DND-41 (cell line): Measurements from ENCODE around the gene CNDP2.

ENCODE experiments used
- ATAC-seq: fragments of 200-7000 bp; cut with Tn5 transposase; 3 replicates; pipeline ENCODE4 v1.9.1; 2021; ENCODE audit warnings: low read depth; ENCODE audit not compliant: insufficient read depth
- DNase-seq: peaks from one replicate; pipeline ENCODE4 v3.0.0-alpha.2; 2020
- H2AFZ ChIP-seq: 2 replicates; pipeline ENCODE4 v1.6.0; 2012; ENCODE audit warnings: low read depth, low read length
- H3K27ac ChIP-seq: 2 replicates; pipeline ENCODE4 v1.5.1; 2012; ENCODE audit warnings: low read length, inconsistent platforms
- H3K27me3 ChIP-seq: fragments of 200-600 bp; sonication (generic); 2 replicates; pipeline ENCODE4 v1.6.0; 2012; ENCODE audit warnings: low read length, mild to moderate bottlenecking, inconsistent platforms; ENCODE audit not compliant: insufficient read depth, poor library complexity
- H3K36me3 ChIP-seq: 2 replicates; pipeline ENCODE4 v1.5.1; 2012; ENCODE audit warnings: low read length, inconsistent platforms; ENCODE audit not compliant: insufficient read depth
- H3K4me1 ChIP-seq: 2 replicates; pipeline ENCODE4 v1.5.1; 2012; ENCODE audit warnings: mild to moderate bottlenecking, low read length; ENCODE audit not compliant: insufficient read depth
- H3K4me2 ChIP-seq: 2 replicates; pipeline ENCODE4 v1.6.0; 2012; ENCODE audit warnings: mild to moderate bottlenecking, moderate library complexity, low read length, inconsistent platforms; ENCODE audit not compliant: insufficient read depth
- H3K4me3 ChIP-seq, 2 experiments: fragments of 200-600 bp in 1 of 2; shearing (Covaris generic) in 1 of 2; 2 replicates each; pipeline ENCODE4 v1.5.1; 2012 to 2016; ENCODE audit warnings: inconsistent platforms in 2 of 2, low read length in 2 of 2, mild to moderate bottlenecking in 2 of 2, low read depth in 1 of 2, moderate library complexity in 1 of 2
- H3K79me2 ChIP-seq: 2 replicates; pipeline ENCODE4 v1.6.0; 2012; ENCODE audit warnings: low read length, inconsistent platforms; ENCODE audit not compliant: insufficient read depth
- H3K9ac ChIP-seq: 2 replicates; pipeline ENCODE4 v1.6.0; 2012; ENCODE audit warnings: low read depth, mild to moderate bottlenecking, inconsistent platforms, low read length, moderate library complexity
- H3K9me3 ChIP-seq: 2 replicates; pipeline ENCODE4 v1.5.1; 2012; ENCODE audit warnings: low read length, moderate library complexity, mild to moderate bottlenecking, inconsistent platforms; ENCODE audit not compliant: insufficient read depth, severe bottlenecking
- H4K20me1 ChIP-seq: 2 replicates; pipeline ENCODE4 v1.6.0; 2012; ENCODE audit warnings: low read length; ENCODE audit not compliant: insufficient read depth
- EZH2 ChIP-seq: IDR thresholded peaks from 3 replicates; pipeline ENCODE4 v1.6.1; 2012; ENCODE audit warnings: borderline replicate concordance, low read depth, mild to moderate bottlenecking, moderate library complexity, low read length, inconsistent platforms; ENCODE audit not compliant: severe bottlenecking
- TF ChIP-seq, protein P1 (sequence below): IDR thresholded peaks from 2 replicates; pipeline ENCODE4 v1.5.1; 2012; ENCODE audit warnings: borderline replicate concordance, low read length, moderate library complexity, mild to moderate bottlenecking; ENCODE audit not compliant: poor library complexity, severe bottlenecking; ENCODE audit errors: extremely low read depth

Gene CNDP2

DNA sequence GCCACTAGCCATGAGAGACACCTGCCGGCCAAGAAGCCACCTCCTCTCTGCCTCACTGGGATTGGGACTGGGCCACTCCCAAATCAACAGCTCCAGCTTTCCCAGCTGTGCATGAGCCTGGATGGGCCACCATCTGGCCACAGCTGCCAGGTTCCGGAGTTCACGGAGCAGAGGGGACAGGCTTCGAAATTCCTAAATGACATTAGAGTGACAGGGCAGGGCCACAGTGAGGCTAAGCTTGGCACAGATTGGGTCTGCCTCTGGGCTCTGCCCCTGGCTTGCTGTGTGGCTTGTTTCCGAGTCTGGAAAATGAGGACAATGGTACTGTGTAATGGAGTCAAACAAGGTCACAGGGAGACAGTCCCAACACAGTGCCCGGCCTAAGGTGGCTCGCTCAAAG is 45.5 kb upstream of the CNDP2 start:
- Histone ChIP-seq H3K4me2 (no peak overlapping the region), H3K36me3 (no peaks in the 10 kb centered on the region), H2AFZ (no peak overlapping the region), H3K79me2 (no peaks in the 10 kb centered on the region), H3K27ac (no peak overlapping the region), H4K20me1 (no peaks in the 10 kb centered on the region), H3K4me1 (no peaks in the 10 kb centered on the region), H3K9ac (no peak overlapping the region), H3K4me3 (no peak overlapping the region), H3K9me3 (no peaks in the 10 kb centered on the region), H3K27me3 (peaks cover 7% of the 10 kb centered on the region)
- ATAC-seq (no peak), DNase-seq (no peak)
- TF ChIP-seq EZH2, result no peak
- TF ChIP-seq, protein P1, sequence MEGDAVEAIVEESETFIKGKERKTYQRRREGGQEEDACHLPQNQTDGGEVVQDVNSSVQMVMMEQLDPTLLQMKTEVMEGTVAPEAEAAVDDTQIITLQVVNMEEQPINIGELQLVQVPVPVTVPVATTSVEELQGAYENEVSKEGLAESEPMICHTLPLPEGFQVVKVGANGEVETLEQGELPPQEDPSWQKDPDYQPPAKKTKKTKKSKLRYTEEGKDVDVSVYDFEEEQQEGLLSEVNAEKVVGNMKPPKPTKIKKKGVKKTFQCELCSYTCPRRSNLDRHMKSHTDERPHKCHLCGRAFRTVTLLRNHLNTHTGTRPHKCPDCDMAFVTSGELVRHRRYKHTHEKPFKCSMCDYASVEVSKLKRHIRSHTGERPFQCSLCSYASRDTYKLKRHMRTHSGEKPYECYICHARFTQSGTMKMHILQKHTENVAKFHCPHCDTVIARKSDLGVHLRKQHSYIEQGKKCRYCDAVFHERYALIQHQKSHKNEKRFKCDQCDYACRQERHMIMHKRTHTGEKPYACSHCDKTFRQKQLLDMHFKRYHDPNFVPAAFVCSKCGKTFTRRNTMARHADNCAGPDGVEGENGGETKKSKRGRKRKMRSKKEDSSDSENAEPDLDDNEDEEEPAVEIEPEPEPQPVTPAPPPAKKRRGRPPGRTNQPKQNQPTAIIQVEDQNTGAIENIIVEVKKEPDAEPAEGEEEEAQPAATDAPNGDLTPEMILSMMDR, result no peak

DNA sequence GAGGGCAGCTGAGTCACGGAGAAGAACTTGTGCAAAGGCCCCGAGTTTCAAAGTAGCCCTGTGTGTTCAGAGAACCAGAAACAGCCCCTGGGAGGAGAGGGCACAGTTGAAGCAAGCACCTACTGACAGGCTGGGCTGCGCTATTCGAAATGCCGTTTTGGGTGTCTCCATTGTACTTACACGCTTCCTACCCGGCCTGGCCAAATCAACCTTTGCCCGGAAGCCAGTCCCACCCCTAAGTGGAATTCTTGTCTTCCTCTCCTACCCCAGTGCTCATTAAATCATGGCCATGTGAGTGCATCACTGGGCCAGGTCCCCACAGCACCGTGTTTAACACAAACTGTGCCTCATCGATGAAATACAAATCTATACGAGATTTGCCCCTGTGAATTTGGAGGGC is 45.0 kb upstream of the CNDP2 start:
- no peak overlapping the region for H3K4me2 ChIP-seq
- H3K9ac ChIP-seq, result no peak overlapping the region
- no peak overlapping the region for H2AFZ ChIP-seq
- no peaks in the 10 kb centered on the region for H3K9me3 ChIP-seq
- H3K4me1 ChIP-seq, result no peaks in the 10 kb centered on the region
- TF ChIP-seq, protein P1, result no peak
- TF ChIP-seq EZH2, result no peak
- H3K36me3 ChIP-seq, result no peaks in the 10 kb centered on the region
- ATAC-seq (no peak), DNase-seq (no peak)
- no peak overlapping the region for H3K4me3 ChIP-seq
- H3K79me2 ChIP-seq, result no peaks in the 10 kb centered on the region
- peaks cover 7% of the 10 kb centered on the region for H3K27me3 ChIP-seq
- H4K20me1 ChIP-seq, result no peaks in the 10 kb centered on the region
- H3K27ac ChIP-seq, result no peak overlapping the region

DNA sequence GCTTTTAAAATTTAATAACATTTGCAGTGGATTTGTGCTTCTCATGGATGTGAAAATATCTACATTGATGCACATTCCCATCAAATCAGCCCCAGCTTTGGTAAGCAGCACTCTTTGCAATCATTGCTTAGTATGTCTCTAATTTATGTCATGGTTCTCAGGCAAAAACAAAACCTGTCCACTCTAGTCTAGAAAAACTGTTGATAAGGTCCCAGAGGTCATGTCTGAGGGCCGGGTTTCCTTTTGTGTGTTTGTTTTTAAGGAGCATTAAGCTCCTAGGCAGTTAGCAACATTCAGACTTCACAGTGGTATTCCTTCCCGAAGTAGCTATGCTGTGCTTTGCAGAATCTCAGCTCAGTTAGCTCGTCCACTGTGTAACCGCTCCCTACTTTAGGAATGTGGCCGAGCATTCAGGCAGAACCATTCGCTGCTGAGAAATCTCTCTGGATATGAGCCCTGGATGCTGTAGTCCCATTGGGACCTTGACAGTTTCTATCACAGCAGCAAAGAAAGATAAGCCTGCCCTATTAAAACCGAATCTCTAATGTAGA is 43.1 kb upstream of the CNDP2 start:
- no peak overlapping the region for H3K4me2 ChIP-seq
- no peaks in the 10 kb centered on the region for H3K9me3 ChIP-seq
- ATAC-seq, result no peak
- peaks cover 7% of the 10 kb centered on the region for H3K27me3 ChIP-seq
- no peaks in the 10 kb centered on the region for H3K4me1 ChIP-seq
- H3K36me3 ChIP-seq, result no peaks in the 10 kb centered on the region
- H2AFZ ChIP-seq, result no peak overlapping the region
- H3K4me3 ChIP-seq, result no peak overlapping the region
- H3K9ac ChIP-seq, result no peak overlapping the region
- no peak for TF ChIP-seq EZH2
- TF ChIP-seq, protein P1, result no peak
- no peaks in the 10 kb centered on the region for H3K79me2 ChIP-seq
- no peak overlapping the region for H3K27ac ChIP-seq
- no peak for DNase-seq
- H4K20me1 ChIP-seq, result no peaks in the 10 kb centered on the region

DNA sequence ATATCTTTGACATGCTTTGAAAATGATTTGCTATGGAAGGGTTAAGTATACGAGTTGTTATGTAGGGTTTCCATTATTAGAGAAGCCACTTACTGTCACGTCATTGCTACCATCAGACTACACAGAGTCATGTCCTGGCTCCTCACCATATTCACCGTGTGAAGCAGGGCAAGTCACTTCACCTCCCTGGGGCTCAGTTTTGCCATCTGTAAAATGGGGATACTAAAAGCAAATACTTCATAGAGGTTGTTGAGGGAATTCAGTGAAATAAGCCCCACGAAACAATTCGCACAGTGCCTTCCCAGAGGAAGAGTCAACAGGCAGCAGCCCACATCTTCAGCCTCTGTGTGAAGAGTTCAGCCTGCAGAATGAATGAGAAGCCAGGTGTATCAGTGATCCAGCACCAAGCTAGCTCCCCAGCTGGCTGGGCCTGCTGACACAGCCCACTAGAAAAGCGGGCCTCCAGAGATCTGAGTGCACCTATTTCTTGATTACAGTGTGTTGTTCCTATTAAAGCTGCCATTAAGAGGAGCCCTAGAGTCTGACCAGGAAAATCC is 42.4 kb upstream of the CNDP2 start:
- Histone ChIP-seq H2AFZ (no peak overlapping the region), H3K27me3 (peaks cover 5% of the 10 kb centered on the region), H3K36me3 (no peaks in the 10 kb centered on the region), H3K4me2 (no peak overlapping the region), H3K4me1 (no peaks in the 10 kb centered on the region), H3K4me3 (no peak overlapping the region), H4K20me1 (no peaks in the 10 kb centered on the region), H3K9ac (no peak overlapping the region), H3K27ac (no peak overlapping the region), H3K9me3 (no peaks in the 10 kb centered on the region), H3K79me2 (no peaks in the 10 kb centered on the region)
- TF ChIP-seq EZH2, result no peak
- TF ChIP-seq, protein P1, result no peak
- DNase-seq (no peak), ATAC-seq (no peak)
